ENCODE data around the gene CNP. TPM values are rescaled to one million over a fixed set of nuclear protein-coding genes. Genes with fewer than 3 reads are reported as not detected.

CNP gene
- total and polyA plus RNA-seq, 2 donors (not counting 1 experiment from before 2014, with no cell fraction given) = 19.0 to 45.2 TPM

GRCh38 chr17:41937970-41938954 lies 28.3 kb upstream of the CNP start:
- H4K20me1 ChIP-seq (ENCODE audit: control insufficient read depth, insufficient read depth, low read length, poor library complexity, severe bottlenecking) = no peaks in the 10 kb centered on the region
- CTCF ChIA-PET = interaction anchor here (0.5 to 1.1 kb wide), 3 partner anchors 25 to 447 kb away, joined by 3 to 5 read pairs (median 4); no protein-coding TSS in a partner anchor
- no peak overlapping the region for H3K27ac Mint-ChIP-seq

More at GRCh38 chr17:41937970-41938954, 28.3 kb upstream of the CNP start:
- WGBS (ENCODE audit: insufficient coverage) = 93% methylated on average over 10 of the region's 19 CpGs
- H3K4me1 ChIP-seq (ENCODE audit: control insufficient read depth in 2 of 2, insufficient read depth in 2 of 2, low read length in 2 of 2) = no peaks in the 10 kb centered on the region
- Mint-ChIP-seq H3K4me3 (no peak overlapping the region), H3K4me1 (no peaks in the 10 kb centered on the region), H3K27me3 (peaks cover 3% of the 10 kb centered on the region), H3K9me3 (ENCODE audit: insufficient read depth) (no peaks in the 10 kb centered on the region)
- no peak for ATAC-seq (ENCODE audit: low read depth)
- H3K79me2 ChIP-seq (ENCODE audit: control insufficient read depth, insufficient read depth, low read length) = no peaks in the 10 kb centered on the region
- H2AFZ ChIP-seq (ENCODE audit: insufficient read depth, low read depth, low read length, poor library complexity, severe bottlenecking) = no peak overlapping the region
- TF ChIP-seq, protein P1, sequence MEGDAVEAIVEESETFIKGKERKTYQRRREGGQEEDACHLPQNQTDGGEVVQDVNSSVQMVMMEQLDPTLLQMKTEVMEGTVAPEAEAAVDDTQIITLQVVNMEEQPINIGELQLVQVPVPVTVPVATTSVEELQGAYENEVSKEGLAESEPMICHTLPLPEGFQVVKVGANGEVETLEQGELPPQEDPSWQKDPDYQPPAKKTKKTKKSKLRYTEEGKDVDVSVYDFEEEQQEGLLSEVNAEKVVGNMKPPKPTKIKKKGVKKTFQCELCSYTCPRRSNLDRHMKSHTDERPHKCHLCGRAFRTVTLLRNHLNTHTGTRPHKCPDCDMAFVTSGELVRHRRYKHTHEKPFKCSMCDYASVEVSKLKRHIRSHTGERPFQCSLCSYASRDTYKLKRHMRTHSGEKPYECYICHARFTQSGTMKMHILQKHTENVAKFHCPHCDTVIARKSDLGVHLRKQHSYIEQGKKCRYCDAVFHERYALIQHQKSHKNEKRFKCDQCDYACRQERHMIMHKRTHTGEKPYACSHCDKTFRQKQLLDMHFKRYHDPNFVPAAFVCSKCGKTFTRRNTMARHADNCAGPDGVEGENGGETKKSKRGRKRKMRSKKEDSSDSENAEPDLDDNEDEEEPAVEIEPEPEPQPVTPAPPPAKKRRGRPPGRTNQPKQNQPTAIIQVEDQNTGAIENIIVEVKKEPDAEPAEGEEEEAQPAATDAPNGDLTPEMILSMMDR (IDR thresholded peaks at IDR 0.05) = no peak
- TF ChIP-seq EZH2 (IDR thresholded peaks at IDR 0.05; ENCODE audit: borderline replicate concordance, insufficient read depth, low read depth, low read length, poor library complexity, severe bottlenecking) = no peak
- no peak for DNase-seq
- H3K27ac ChIP-seq (ENCODE audit: low read length in 2 of 2) = no peak overlapping the region
- no peaks in the 10 kb centered on the region for H3K27me3 ChIP-seq (replicated peaks in 1 of 4; ENCODE audit: control extremely low read depth in 1 of 4, control insufficient read depth in 3 of 4, insufficient read depth in 4 of 4, low read length in 3 of 4)
- H3K36me3 ChIP-seq (replicated peaks in 1 of 2; ENCODE audit: control extremely low read depth in 1 of 2, control insufficient read depth in 1 of 2, extremely low read depth in 1 of 2, insufficient read depth in 2 of 2, low read length in 1 of 2) = no peaks in the 10 kb centered on the region
- H3K9me3 ChIP-seq (ENCODE audit: control extremely low read depth in 1 of 3, control insufficient read depth in 2 of 3, insufficient read depth in 1 of 3, low read length in 2 of 3) = no peaks in the 10 kb centered on the region
- intact Hi-C loops (cut with micrococcal nuclease) = no loop called here
- H3K4me2 ChIP-seq (replicated peaks; ENCODE audit: low read depth, low read length, poor library complexity, severe bottlenecking) = no peak overlapping the region
- POLR2A ChIA-PET = no interaction called here
- no peak overlapping the region for H3K4me3 ChIP-seq (ENCODE audit: control extremely low read depth in 1 of 5, extremely low read depth in 1 of 5, insufficient read depth in 1 of 5, low read depth in 2 of 5, low read length in 4 of 5)
- H3K9ac ChIP-seq (ENCODE audit: low read length) = no peak overlapping the region
